Omental fat pad (tissue), 4 donors: ENCODE results near the gene PFKFB4. TPM values are rescaled to one million over a fixed set of nuclear protein-coding genes. Genes with fewer than 3 reads are reported as not detected.
"Not testable (repeated sequence)": the region's sequence is repeated elsewhere in the genome, so short reads cannot be mapped to it uniquely, and the experiment has no call there.

Experiments used
- ATAC-seq: fragments of 150-250 bp; one replicate; pipeline ENCODE4 v1.9.1; 2016; ENCODE audit warnings: mild to moderate bottlenecking, moderate library complexity; ENCODE audit not compliant: low FRiP score
- DNase-seq: peaks from one replicate; pipeline ENCODE4 v3.0.0-alpha.2; 2019; ENCODE audit warnings: low spot score
- CTCF ChIP-seq, 3 donors: fragments of 450-650 bp; IDR thresholded peaks; one replicate each; pipeline ENCODE4 v1.5.1; 2016 to 2017; ENCODE audit warnings: antibody characterized with exemption in 3 of 3, mild to moderate bottlenecking in 3 of 3, moderate library complexity in 2 of 3
- total RNA-seq, 4 donors: library from RNA; depleted of rRNA; stranded (reverse); fragments of >200 nt; gene quantifications; one replicate each; pipeline ENCODE4 v1.1.0, GENCODE V29; 2016

The PFKFB4 gene
- total RNA-seq, 4 donors from 2014 or later, result 1.9 to 16.2 (median 3.2) TPM

GRCh38 chr3:48493203-48493501, 63.5 kb downstream of the PFKFB4 start:
- DNase-seq, result no peak
- TF ChIP-seq CTCF (IDR thresholded peaks at IDR 0.05), result no peak
- ATAC-seq, result no peak

- DNase-seq, result no peak
- TF ChIP-seq CTCF (IDR thresholded peaks at IDR 0.05), result no peak
- no peak for ATAC-seq
These were observed 64.0 kb downstream of the PFKFB4 start for GRCh38 chr3:48492461-48493202.

DNA sequence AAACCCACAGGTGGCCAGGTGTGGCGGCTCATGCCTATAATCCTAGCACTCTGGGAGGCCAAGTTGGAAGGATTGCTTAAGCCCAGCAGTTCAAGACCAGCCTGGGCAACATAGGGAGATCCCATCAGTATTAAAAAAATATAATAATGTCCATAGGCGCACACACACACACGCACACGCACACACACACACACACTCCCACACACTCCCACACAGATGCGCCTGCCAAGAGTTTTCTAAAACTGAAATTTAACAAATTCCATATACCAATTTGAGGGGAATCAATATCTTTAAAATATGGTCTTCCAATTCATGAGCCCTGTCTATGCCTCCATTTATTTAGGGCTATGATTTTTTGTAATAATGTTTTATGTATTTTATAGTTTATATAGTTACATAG, 69.7 kb downstream of the PFKFB4 start:
- ATAC-seq (no peak), DNase-seq (no peak)
- TF ChIP-seq CTCF (IDR thresholded peaks at IDR 0.05), result no peak

DNA sequence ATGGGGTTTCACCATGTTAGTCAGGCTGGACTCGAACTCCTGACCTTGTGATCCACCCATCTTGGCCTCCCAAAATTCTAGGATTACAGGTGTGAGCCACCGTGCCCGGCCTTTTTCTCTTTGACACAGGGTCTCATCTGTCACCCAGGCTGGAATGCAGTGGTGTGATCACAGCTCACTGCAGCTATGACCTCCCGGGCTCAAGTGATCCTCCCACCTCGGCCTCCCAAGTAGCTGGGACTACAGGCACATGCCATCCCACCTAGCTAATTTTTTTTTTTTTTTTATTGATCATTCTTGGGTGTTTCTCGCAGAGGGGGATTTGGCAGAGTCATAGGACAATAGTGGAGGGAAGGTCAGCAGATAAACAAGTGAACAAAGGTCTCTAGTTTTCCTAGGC, 73.8 kb downstream of the PFKFB4 start:
- not testable (repeated sequence) for DNase-seq, ATAC-seq

DNA sequence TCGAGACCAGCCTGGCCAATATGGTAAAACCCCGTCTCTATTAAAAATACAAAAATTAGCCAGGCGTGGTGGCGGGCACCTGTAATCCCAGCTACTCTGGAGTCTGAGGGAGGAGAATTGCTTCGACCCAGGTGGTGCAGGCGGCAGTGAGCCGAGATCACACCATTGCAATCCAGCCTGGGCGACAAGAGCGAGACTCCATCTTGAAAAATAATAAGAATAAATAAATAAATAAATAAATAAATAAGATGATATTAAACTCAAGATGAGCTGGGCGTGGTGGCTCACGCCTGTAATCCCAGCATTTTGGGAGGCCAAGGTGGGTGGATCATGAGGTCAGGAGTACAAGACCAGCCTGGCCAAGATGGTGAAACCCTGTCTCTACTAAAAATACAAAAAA, 75.7 kb downstream of the PFKFB4 start:
- DNase-seq, ATAC-seq: not testable (repeated sequence)

- no peak for TF ChIP-seq CTCF (IDR thresholded peaks at IDR 0.05)
- no peak for DNase-seq
- ATAC-seq, result no peak
These were observed 77.7 kb downstream of the PFKFB4 start for GRCh38 chr3:48478626-48479555.

- ATAC-seq, result no peak
- no peak for TF ChIP-seq CTCF (IDR thresholded peaks at IDR 0.05)
- no peak for DNase-seq
These were observed 78.6 kb downstream of the PFKFB4 start for GRCh38 chr3:48477959-48478520.
